NB4 (cell line): ENCODE results near the gene DNAJC28.
A peak's percentile ranks its signal among the peaks of the same experiment; 100 is the strongest.

Experiments used
- DNase-seq: peaks from one replicate; pipeline ENCODE4 v3.0.0; 2010; ENCODE audit warnings: low read depth
- H3K4me3 ChIP-seq: one replicate; pipeline ENCODE4 v1.5.1; 2011; ENCODE audit warnings: mild to moderate bottlenecking, low read depth, low read length, moderate library complexity
- MYC ChIP-seq: IDR thresholded peaks from 2 replicates; pipeline ENCODE4 v1.6.1; 2011; ENCODE audit warnings: low read depth, low read length
- POLR2A ChIP-seq: IDR thresholded peaks from 2 replicates; pipeline ENCODE4 v1.6.1; 2011; ENCODE audit warnings: mild to moderate bottlenecking; ENCODE audit not compliant: insufficient read length; ENCODE audit errors: extremely low read depth
- TF ChIP-seq, protein P1 (sequence below): IDR thresholded peaks from one replicate; pipeline ENCODE4 v1.5.1; 2012; ENCODE audit warnings: low read depth, low read length
- TF ChIP-seq, protein P2 (sequence below): IDR thresholded peaks from 2 replicates; pipeline ENCODE4 v1.6.1; 2011; ENCODE audit warnings: low read depth, low read length

DNAJC28 gene

DNA sequence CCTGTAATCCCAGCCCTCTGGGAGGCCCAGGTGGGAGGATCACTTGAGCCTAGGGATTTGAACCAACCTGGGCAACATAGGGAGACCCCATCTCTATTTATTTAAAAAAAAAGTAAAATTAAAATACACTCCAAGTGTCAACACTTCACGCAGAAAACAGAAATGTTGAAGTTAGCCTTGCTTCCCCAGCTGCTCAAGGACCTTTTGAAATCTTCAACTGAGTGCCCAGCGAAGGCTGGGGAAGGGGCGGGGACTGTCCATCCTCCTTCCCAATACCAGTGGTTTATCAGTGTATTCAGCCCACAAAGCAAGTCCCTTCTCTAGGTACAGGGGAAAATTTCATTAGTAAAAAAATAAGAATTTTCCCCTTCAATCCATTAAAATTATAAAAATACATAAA lies 2.2 kb upstream of the DNAJC28 start:
- no peak for DNase-seq
- no peak overlapping the region for H3K4me3 ChIP-seq
- TF ChIP-seq, protein P1, sequence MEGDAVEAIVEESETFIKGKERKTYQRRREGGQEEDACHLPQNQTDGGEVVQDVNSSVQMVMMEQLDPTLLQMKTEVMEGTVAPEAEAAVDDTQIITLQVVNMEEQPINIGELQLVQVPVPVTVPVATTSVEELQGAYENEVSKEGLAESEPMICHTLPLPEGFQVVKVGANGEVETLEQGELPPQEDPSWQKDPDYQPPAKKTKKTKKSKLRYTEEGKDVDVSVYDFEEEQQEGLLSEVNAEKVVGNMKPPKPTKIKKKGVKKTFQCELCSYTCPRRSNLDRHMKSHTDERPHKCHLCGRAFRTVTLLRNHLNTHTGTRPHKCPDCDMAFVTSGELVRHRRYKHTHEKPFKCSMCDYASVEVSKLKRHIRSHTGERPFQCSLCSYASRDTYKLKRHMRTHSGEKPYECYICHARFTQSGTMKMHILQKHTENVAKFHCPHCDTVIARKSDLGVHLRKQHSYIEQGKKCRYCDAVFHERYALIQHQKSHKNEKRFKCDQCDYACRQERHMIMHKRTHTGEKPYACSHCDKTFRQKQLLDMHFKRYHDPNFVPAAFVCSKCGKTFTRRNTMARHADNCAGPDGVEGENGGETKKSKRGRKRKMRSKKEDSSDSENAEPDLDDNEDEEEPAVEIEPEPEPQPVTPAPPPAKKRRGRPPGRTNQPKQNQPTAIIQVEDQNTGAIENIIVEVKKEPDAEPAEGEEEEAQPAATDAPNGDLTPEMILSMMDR = no peak
- TF ChIP-seq MYC (no peak), POLR2A (no peak)
- TF ChIP-seq, protein P2, sequence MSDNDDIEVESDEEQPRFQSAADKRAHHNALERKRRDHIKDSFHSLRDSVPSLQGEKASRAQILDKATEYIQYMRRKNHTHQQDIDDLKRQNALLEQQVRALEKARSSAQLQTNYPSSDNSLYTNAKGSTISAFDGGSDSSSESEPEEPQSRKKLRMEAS = no peak

DNA sequence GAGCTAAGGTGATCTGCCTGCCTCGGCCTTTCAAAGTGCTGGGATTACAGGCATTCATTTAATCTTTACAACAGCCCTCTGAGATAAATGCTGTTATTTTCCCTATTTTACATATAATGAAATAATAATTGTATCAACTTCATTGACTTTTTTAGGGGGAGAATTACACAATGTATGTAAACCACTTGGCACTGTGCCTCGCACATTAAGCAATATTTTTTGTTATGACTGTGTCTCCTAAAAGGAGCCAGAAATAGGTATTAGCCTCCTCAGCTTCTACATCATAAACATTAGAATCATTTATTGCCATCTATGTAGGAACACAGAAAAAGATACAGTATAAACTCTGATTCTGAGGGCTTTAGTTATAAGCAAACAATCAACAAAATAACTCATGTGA lies 1.1 kb upstream of the DNAJC28 start:
- H3K4me3 ChIP-seq = no peak overlapping the region
- TF ChIP-seq POLR2A = no peak
- TF ChIP-seq, protein P1 = no peak
- TF ChIP-seq, protein P2 = no peak
- no peak for TF ChIP-seq MYC
- DNase-seq = peak; percentile 53

DNA sequence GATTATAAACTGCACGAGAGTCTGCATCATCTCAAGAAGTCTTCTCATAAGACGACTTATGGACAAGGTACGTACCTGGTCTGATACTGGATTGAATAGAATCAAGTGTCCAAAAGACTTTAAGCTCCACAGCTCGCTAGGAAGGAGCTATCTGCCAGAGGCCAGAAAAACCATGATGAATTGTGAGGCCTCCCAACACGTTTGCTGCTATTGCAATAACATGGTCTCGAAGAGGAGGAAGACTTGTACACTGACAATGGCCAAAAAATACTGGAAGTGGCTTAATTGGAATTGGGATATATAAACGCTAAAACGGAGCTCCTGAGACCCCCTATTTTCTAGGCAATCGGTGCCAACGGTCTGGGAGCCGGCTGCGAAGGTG lies 534 bp downstream of the DNAJC28 start:
- TF ChIP-seq, protein P2 = no peak
- TF ChIP-seq POLR2A = no peak
- TF ChIP-seq, protein P1 = no peak
- no peak for TF ChIP-seq MYC
- no peak for DNase-seq
- peak overlapping the region; percentile 86 for H3K4me3 ChIP-seq

DNA sequence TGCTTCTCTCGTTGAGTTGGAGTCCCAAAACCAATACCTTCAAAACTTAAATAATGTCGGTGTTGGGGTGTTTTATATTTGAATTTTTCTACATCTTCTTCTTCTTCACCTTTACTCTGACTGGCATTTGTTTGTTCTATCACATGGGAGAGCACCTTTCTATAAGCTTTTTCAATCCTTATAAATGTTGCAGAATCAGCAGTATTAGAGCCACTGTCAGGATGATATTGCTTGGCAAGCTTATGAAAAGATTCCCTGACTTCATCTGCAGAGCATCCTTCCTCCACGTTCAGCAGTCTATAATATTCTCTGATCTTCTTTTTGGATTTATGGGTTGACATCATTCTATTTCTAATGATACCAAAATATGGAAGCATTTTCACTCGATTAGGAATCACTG lies 2.6 kb downstream of the DNAJC28 start:
- no peak for DNase-seq
- H3K4me3 ChIP-seq = no peak overlapping the region
- no peak for TF ChIP-seq POLR2A
- TF ChIP-seq MYC = no peak
- TF ChIP-seq, protein P1 = no peak
- TF ChIP-seq, protein P2 = no peak

DNA sequence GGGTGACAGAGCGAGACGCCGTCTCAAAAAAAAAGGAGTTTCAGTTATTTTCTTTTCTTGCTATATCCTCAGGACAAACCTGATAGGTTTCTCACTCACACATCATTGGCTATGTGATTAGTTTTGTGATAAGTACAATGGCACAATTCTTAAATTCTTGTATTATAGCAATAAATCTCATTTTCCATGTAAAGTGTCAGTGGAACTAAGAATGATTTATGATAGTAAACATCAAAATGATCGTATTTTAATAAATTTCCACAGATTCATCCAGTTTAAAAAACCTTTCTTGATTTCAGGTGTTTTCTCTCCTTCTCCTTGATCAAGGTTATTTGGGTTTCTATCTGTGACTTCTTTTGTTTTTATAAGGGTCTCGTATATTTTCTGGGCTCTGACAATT lies 3.5 kb downstream of the DNAJC28 start:
- H3K4me3 ChIP-seq = no peak overlapping the region
- DNase-seq = no peak
- TF ChIP-seq MYC (no peak), POLR2A (no peak)
- TF ChIP-seq, protein P2 = no peak
- TF ChIP-seq, protein P1 = no peak

DNA sequence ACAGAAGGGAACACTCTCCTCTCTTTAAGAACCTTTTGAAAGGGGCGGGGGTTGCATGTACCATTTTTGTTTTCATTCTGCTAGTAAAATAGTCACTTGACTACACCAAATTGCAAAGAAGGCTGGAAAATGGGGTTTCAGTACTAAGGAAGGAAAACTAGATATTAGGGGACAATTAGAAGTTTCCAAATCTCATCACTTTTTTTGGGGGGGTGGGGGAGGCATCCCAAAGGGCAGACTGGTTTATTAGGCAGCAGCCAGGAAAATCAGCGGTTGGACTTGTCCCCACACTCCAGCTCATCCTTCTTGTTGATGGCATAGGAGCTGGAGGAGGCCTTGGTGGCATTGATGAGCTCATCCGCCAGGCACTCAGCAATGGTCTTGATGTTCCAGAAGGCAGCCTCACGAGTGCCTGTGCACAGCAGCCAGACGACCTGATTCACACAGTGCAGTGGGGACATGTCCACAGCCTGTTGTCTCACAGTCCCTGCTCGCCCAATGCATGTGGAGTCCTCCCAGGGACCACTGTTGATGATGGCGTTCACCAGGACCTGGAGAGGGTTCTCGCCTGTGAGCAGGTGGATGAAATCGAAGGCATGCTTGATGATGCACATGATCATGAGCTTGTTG lies 10.1 kb downstream of the DNAJC28 start:
- H3K4me3 ChIP-seq = no peak overlapping the region
- DNase-seq = no peak

More for the DNA sequence above, 10.1 kb downstream of the DNAJC28 start:
- TF ChIP-seq, protein P2 = no peak
- TF ChIP-seq MYC (no peak), POLR2A (no peak)
- TF ChIP-seq, protein P1 = no peak
